ENCODE results near the gene MAP1LC3B2. TPM values are rescaled to one million over a fixed set of nuclear protein-coding genes. Genes with fewer than 3 reads are reported as not detected.

The MAP1LC3B2 gene
- total and polyA plus RNA-seq, 2 of the 8 experiments (the other 6 are each of a cell fraction or from before 2014, with no cell fraction given), result 0.39 to 1.5 TPM

DNA sequence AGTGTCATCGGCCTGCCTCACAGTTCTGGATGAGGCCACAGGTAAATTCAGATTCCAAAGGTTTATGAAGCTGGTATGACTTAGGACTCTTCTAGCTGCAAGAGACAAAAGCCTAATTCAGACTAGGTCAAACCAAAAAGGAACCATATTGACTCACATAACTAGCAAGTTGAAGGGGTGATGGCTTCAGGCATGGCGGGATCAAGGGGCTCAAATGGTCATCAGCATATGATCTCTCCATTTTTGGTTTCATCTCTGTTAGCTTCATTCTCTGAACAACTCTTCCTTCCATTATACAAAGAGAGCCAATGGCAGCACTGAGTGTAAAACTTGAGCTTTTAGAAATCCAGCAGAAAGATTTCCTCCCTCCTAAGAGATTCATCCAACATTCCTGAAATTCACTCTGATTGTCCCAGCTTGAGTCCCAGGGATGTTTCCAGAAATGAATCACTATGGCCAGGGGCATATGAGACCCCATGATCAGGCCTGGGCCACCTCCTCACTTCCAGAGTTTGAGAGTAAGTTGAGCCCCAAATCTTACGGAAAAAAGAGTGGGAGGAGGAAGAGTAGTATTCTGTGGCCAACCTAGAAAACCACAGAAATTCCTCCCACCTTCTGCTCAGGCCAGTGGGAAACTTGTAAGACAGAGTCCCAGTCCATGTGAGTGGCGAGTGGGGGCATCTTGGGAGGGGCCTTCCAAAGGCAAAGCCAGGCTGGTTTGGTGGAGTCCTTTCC, 2.0 kb upstream of the MAP1LC3B2 start (continued):
- TF ChIP-seq, protein P1, sequence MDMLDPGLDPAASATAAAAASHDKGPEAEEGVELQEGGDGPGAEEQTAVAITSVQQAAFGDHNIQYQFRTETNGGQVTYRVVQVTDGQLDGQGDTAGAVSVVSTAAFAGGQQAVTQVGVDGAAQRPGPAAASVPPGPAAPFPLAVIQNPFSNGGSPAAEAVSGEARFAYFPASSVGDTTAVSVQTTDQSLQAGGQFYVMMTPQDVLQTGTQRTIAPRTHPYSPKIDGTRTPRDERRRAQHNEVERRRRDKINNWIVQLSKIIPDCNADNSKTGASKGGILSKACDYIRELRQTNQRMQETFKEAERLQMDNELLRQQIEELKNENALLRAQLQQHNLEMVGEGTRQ (IDR thresholded peaks at IDR 0.05; ENCODE audit: low read length), result no peak

Measured in H1 (cell line).